ENCODE measurements around the gene KIR3DL2.
"Not testable (repeated sequence)": the region's sequence is repeated elsewhere in the genome, so short reads cannot be mapped to it uniquely, and the experiment has no call there.

The KIR3DL2 gene

DNA sequence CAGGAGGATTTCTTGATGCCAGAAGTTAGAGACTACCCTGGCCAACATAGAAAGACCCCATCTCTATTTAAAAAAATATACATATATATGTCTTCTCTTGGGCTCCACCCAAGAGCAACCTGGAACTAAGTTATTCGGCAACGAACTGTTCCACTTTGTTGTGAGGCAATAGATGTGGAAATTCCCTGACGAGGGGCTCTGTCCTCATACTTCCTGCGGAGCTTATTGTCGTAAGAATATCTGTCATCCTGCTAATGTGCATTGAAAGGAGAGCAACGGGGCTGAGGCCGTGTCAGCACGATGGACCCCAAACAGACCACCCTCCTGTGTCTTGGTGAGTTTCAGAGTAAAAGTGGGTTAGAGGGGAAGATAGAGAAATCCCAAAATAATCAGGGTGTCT is 23.7 kb downstream of the KIR3DL2 start, which contains the start of gene FCAR:
TSS of gene FCAR (plus strand) at position 246 of the 400 bp plus-strand sequence. CDS start at position 301, 55 bp downstream.
- no peak for DNase-seq

DNA sequence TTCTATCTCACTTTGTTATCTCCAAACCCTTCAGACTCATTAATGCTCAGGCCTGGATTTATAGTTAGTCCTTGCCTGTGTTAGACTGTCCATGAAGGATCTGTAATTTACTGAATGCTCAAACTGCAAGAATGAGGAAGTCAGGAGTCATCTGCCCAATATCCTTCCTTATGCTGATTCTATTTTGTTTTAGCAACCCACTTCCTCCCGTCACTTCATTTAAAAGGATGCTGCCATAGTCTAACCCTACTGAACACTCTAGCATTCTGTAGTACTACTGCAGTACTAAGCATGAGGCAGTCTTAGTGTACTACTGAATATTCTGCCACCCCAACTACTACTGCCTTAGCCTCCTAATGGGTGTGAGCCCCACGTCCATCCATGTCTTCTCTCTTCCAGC is 25.3 kb downstream of the KIR3DL2 start:
- no peak for DNase-seq

DNA sequence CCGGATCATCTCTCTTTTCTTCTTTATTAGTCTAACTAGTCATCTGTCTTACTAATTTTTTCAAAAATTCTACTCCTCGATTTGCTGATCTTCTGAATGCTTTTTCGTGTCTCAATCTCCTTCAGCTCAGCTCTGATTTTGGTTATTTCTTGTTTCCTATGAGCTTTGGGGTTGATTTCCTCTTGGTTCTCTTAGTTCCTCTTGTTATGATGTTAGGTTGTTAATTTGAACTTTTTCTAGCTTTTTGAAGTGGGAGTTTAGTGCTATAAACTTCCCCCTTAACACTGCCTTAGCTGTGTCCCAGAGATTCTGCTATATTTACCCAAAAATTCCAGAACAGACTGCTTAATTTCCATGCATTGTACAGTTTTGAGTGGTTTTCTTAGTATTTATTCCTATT is 27.2 kb downstream of the KIR3DL2 start:
- DNase-seq: no peak

DNA sequence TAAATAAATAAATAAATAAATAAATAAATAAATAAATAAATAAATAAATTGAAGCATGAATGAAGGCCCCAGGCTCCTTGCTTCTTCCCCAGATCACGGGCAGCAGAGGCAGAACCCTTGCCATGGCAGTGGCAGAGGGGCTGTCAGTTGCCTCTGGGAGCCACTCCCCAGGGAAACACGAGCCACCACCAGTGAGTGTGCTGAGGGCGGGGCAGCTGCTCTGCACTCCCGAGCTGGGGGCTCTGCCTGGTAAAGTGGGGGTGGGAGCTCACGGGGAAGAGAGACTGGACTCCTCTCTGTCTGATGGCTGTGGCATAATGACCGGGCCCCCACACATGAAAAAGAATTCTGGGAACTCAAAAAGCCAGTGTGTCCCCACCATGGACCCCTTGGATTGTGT is 31.6 kb downstream of the KIR3DL2 start:
- no peak for DNase-seq

DNA sequence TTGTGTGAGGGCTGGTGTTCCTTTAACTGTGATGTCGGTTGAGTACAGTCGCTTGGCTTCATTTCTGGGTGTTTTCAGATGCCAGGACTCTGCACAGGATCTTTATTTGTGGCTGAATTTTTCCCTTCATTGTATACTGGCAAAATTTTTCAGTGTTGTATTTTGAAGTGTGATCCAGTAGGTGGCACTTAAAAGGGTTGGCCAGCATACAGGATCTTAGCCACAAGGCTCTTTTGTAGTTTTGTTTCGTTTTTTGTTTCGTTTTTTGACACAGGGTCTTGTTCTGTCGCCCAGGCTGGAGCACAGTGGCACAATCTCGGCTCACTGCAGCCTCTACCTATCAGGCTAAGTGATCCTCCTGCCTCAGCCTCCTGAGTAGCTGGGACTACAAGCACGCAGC is 32.5 kb downstream of the KIR3DL2 start:
- no peak for DNase-seq

DNA sequence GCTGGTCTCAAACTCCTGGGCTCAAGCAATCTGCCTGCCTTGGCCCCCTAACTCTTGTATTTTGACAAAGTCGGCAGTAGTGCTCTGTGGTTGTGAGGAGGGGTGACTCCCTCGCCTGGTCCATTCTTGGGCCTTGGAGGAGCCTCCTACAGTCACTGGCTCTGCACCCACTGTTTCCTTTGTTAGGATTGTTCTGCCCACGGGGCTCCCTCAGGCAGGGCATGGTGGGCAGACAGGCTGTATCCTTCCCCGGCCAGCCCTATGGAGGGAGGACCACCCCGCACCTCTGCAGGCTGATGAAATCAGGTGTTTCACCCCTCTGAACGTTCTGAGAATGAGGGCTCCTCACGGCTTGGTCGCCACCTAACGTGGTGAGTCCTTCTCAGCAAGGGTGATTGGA is 33.0 kb downstream of the KIR3DL2 start:
- no peak for DNase-seq

DNA sequence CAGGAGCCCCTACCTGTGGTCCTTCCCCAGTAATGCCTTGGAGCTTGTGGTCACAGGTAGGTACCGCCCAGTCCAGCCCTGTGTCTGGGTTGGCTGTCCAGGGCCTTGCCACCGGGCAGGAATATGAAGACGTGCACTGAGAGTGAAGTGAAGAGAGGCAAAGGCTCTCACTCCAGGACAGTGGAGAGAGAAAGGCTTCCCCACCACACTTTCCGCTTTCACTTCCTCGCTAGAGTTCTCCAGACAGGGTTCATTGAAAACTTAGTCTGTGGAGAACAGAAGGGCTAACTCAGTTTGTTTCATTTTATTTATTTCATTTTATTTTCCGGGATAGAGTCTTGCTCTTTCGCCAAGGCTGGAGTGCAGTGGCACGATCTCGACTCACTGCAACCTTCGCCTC is 38.0 kb downstream of the KIR3DL2 start:
- DNase-seq: no peak

DNA sequence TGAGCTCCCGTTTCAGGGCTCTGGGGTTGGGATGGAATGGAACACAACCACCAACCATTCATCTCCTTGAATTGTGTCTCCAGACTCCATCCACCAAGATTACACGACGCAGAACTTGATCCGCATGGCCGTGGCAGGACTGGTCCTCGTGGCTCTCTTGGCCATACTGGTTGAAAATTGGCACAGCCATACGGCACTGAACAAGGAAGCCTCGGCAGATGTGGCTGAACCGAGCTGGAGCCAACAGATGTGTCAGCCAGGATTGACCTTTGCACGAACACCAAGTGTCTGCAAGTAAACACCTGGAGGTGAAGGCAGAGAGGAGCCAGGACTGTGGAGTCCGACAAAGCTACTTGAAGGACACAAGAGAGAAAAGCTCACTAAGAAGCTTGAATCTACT is 39.3 kb downstream of the KIR3DL2 start:
- no peak for DNase-seq

DNA sequence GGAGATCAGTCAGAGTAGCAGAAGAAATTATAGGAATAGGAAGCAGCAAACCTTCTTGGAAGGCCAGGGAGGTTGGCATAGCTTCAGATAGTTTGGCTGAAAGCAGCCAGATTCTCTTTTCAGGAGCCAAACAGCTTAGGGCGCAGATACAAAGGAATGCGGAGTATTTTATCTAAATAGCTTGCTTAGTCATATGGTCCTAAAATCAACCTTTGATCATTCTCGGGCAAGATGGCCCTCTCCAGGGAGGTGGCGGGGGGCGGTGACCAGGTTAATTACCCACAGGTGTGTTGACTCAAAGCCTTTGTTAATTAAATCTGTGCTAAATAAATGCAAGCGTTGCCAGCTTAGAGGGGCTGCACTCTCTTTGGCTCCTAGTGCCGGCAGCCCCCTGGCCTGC is 43.2 kb downstream of the KIR3DL2 start:
- no peak for DNase-seq

DNA sequence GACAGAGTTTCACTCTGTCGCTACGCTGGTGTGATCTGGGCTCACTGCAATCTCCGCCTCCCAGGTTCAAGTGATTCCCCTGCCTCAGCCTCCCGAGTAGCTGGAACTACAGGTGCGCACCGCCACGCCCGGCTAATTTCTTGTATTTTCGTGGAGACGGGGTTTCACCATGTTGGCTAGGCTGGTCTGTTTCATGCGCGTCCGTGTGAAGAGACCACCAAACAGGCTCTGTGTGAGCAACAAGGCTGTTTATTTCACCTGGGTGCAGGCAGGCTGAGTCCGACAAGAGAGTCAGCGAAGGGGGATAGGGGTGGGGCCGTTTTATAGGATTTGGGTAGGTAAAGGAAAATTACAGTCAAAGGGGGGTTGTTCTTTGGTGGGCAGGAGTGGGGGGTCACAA is 43.9 kb downstream of the KIR3DL2 start:
- not testable (repeated sequence) for DNase-seq

DNA sequence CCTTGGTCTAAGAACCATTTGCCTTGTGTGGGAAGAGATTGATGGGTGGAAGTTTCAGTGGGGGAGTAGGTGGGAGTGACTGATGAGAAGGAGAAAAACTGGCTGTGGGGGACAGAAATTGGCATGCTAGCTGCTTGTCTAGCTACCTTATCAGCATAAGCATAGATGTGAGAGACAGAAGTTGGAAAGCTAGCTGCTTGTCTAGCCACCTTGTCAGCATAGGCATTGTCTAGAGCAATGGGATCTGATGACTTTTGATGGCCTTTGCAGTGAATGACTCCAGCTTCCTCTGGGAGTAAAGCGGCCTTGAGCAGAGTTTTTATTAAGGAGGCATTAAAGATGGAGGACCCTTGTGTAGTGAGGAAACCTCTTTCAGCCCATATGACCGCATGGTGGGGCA is 45.8 kb downstream of the KIR3DL2 start:
- DNase-seq: no peak

DNA sequence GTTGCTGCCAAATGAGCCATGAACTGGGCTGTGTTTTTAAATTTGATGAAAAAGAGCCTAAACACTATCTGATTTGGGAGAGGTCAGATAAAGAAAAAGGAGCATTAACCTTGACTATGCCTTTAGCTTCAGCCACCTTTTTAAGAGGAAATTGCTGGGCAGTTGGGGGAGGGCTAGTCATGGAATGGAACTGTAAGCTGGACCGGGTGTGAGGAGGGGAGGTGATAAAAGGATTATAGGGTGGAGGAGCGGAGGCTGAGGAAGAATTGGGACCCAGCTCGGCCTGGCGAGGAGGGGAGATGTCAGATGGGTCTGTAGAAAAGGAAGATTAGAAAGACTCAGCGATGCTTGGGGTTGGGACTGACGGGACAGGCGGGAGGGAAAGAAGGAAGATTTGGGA is 48.4 kb downstream of the KIR3DL2 start:
- not testable (repeated sequence) for DNase-seq

DNA sequence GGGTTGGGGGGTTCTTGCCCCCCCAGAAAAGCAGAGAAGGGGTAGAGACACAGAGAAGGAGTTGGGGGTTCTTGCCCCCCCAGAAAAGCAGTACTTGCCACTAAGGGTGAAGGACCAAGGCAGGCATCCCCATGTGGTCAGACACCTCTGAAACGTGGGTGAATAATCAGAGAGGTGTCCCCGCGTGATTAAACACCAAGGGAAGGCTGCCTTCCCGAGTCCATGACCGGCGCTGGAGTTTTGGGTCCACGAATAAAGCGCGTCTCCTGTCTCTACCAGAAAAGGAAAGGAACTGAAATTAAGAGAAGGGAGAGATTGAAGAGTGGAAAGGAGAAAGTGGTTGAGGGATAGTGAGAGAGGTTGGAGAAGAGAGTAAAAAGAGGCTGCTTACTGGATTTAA is 49.4 kb downstream of the KIR3DL2 start:
- DNase-seq: not testable (repeated sequence)

DNA sequence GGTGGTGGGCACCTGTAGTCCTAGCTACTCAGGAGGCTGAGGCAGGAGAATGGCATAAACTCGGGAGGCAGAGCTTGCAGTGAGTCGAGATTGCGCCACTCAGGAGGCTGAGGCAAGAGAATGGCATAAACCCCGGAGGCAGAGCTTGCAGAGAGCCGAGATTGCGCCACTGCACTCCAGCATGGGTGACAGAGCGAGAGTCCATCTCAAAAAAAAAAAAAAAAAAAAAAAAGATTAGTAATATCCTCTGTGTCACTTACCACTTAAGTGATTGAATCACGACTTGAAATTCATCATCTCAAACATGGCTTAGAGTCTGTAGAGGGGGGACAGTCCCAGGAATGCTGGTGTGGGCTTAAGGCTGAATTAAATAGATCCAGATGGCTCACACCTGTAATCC is 50.9 kb downstream of the KIR3DL2 start:
- not testable (repeated sequence) for DNase-seq

DNA sequence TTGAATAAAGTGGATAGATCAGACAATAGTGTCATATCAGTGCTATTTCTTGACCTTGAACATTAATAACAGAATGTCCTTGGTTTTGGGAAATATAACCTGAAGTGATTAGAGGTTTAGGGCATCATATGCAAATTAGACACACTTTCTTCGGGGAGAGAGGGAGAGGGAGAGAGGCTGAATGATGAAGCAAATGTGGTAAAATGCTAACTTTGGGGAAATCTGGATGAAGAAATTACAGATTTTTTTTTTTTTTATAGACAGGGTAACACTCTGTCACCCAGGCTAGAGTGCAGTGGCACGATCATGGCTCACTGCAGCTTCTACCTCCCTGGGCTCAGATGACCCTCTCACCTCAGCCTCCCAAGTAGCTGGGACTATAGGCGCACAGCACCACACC is 51.8 kb downstream of the KIR3DL2 start:
- no peak for DNase-seq

DNA sequence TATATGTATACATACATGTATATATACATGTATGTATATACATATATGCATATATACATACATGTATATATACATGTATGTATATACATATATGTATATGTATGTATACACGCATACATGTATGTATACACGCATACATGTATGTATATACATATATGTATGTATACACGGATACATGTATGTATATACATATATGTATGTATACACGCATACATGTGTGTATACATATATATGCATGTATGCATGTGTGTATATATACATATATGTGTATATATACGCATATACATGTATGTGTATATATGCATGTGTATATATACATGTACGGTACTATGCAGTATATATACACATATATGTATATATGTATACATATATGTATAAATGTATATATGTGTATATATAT is 53.1 kb downstream of the KIR3DL2 start:
- DNase-seq: no peak

DNA sequence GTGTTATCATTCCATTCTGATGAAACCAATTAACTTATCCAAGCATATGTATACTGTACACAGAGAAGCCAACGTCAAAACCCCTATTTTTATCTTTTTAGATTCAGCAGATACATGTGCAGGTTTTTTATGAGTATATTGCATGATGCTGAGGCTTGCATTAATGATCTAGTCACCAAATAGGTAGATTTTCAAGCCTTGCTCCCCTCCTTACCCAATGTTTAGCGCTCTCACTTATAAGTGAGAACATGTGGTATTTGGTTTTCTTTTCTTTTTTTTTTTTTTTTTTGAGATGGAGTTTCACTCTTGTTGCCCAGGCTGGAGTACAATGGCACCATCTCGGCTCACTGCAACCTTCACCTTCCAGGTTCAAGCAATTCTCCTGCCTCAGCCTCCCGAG is 54.0 kb downstream of the KIR3DL2 start:
- not testable (repeated sequence) for DNase-seq

DNA sequence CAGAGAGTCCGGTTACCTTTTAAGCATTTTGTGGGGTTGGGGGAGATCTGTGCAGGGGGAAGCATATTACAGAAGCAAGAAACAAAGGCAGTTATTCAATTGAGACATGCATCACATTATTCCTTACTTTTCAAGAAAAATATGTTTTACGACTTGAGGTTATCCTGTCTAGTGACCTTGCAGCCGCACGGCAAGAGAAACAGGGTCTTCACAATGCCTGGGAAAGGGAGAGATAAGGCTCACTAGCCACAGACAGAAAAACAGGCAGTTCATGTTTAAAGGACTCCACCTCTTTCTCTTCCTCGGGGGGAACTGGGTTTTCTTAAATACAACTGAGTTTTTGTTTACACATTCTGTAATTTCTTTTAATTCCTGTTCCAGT is 55.2 kb downstream of the KIR3DL2 start:
- no peak for DNase-seq

DNA sequence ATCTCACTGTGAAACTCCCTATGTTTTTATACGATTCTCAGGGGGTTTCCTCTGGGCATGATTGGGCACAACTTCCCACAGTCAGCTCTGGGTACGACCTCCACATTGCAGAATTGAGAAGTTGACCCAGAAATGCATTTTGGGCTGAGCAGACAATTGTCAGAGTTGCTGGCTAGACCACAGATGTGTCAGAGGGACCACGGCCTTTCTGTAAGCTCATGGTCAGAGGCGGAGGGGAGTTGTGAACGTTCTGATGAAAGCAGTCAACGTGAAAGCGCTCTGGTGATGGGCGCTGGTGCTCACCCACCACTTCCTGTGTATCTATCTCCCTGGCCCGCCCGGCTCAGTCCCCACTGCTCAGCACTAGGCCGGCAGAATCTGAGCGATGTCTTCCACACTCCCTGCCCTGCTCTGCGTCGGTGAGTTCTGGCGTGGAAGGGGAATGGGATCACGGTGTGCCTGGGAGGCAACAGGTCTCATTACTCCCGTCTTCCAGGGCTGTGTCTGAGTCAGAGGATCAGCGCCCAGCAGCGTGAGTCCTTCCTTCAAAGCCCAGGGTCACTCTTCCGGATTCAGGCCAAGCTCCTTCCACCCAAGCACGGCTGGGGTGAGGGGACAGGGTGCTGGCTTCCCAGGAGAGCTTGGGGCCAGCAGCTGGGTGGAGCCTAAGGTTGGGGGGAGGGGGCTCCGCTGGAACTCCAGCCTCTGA is 55.7 kb downstream of the KIR3DL2 start, which contains the start of gene NCR1:
TSS of gene NCR1 (plus strand) at position 346 of the 709 bp plus-strand sequence. CDS start at position 386, 40 bp downstream.
- no peak for DNase-seq

DNA sequence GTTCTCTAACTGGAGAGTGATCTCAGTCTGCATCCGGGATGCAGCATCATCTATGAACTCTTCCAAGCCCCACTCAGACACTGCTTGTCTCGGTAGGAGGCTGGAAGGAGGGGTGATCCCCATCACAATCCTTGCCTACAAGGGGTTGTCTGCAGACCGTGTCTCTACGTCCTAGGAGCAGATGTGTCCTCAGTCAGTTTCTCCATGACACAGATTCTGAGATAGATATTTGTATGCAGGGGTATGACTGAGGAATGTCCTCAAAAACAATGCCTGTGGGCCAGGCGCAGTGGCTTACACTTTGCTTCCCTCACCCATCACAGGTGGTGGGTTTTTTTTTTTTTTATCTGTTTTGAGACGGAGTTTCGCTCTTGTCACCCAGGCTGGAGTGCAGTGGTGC is 56.6 kb downstream of the KIR3DL2 start:
- no peak for DNase-seq

DNA sequence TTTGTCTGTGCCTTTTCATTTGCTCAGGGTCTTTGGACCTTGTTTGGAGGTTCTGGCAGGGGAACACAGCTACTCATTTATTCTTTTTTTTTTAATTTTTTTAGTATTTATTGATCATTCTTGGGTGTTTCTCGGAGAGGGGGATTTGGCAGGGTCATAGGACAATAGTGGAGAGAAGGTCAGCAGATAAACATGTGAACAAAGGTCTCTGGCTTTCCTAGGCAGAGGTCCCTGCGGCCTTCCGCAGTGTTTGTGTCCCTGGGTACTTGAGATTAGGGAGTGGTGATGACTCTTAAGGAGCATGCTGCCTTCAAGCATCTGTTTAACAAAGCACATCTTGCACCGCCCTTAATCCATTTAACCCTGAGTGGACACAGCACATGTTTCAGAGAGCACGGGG is 57.7 kb downstream of the KIR3DL2 start:
- not testable (repeated sequence) for DNase-seq

Data from activated naive CD4-positive, alpha-beta T cell treated with Interleukin-2 at 50 U/mL for 16 hours (primary cell).